SK-N-SH (cell line): ENCODE results near the gene LMNTD2. TPM values are rescaled to one million over a fixed set of nuclear protein-coding genes. Genes with fewer than 3 reads are reported as not detected.

Experiments used
- CTCF ChIA-PET: fragments of 300-600, 350-600 bp; formaldehyde crosslinking; extraction: SDS; loops from one replicate; lab custom pipeline; 2021; lab: Yijun Ruan, JAX
- POLR2A ChIA-PET: fragments of 350-600 bp; sonication (Branson Sonifier 250); formaldehyde crosslinking; extraction: SDS; loops from one replicate; lab custom pipeline; 2020; ENCODE audit warnings: antibody characterized with exemption, inconsistent platforms; lab: Yijun Ruan, JAX
- DNase-seq: peaks from one replicate; pipeline ENCODE4 v3.0.0; 2012
- H2AFZ ChIP-seq: fragments of 200-600 bp; sonication (generic); 2 replicates; pipeline ENCODE4 v1.8.1; 2016; ENCODE audit warnings: antibody characterized with exemption, mild to moderate bottlenecking, low read depth
- H3F3A ChIP-seq: fragments of 200-600 bp; sonication (generic); replicated peaks from 2 replicates; pipeline ENCODE3; 2016; ENCODE audit warnings: antibody characterized with exemption, mild to moderate bottlenecking; ENCODE audit not compliant: insufficient read depth
- H3K27ac ChIP-seq, 2 experiments: fragments of 200-500 bp in 1 of 2; fragments of 200-600 bp in 1 of 2; sonication (Bioruptor generic) in 1 of 2; sonication (generic), shearing (Covaris generic) in 1 of 2; 2 replicates each; pipeline versions ENCODE4 v1.5.1 to v1.6.1; 2014 to 2016; ENCODE audit warnings: low read depth in 2 of 2, inconsistent platforms in 1 of 2, low read length in 1 of 2, mild to moderate bottlenecking in 1 of 2, mixed read lengths in 1 of 2
- H3K27me3 ChIP-seq: fragments of 200-600 bp; sonication (generic), shearing (Covaris generic); 2 replicates; pipeline ENCODE4 v1.6.1; 2016; ENCODE audit warnings: mixed run types; ENCODE audit not compliant: insufficient read depth
- H3K36me3 ChIP-seq, 2 experiments: fragments of 200-500 bp in 1 of 2; fragments of 200-600 bp in 1 of 2; sonication (Bioruptor generic) in 1 of 2; sonication (generic) in 1 of 2; replicated peaks in 1 of 2; 2 replicates each; pipeline versions ENCODE3 to v1.5.1; 2014 to 2016; ENCODE audit warnings: low read length in 1 of 2, mild to moderate bottlenecking in 1 of 2; ENCODE audit not compliant: insufficient read depth in 2 of 2, control insufficient read depth in 1 of 2
- H3K4me1 ChIP-seq, 2 experiments: fragments of 200-500 bp in 1 of 2; fragments of 200-600 bp in 1 of 2; sonication (Bioruptor generic) in 1 of 2; sonication (generic), shearing (Covaris generic) in 1 of 2; 2 replicates each; pipeline versions ENCODE4 v1.5.1 to v1.6.1; 2014 to 2016; ENCODE audit warnings: low read depth in 1 of 2, low read length in 1 of 2, mixed run types in 1 of 2; ENCODE audit not compliant: insufficient read depth in 2 of 2, control insufficient read depth in 1 of 2
- H3K4me2 ChIP-seq: fragments of 200-600 bp; sonication (generic), shearing (Covaris generic); 2 replicates; pipeline ENCODE4 v1.6.1; 2017; ENCODE audit warnings: mixed run types
- H3K4me3 ChIP-seq, 2 experiments: fragments of 200-500 bp in 1 of 2; fragments of 200-600 bp in 1 of 2; sonication (Bioruptor generic) in 1 of 2; sonication (generic), shearing (Covaris generic) in 1 of 2; 2 replicates each; pipeline versions ENCODE4 v1.5.1 to v1.8.1; 2014 to 2016; ENCODE audit warnings: low read depth in 2 of 2, inconsistent platforms in 1 of 2, low read length in 1 of 2, mild to moderate bottlenecking in 1 of 2, mixed read lengths in 1 of 2, moderate library complexity in 1 of 2
- H3K79me2 ChIP-seq: fragments of 200-600 bp; sonication (generic); 2 replicates; pipeline ENCODE4 v1.8.1; 2017; ENCODE audit warnings: mild to moderate bottlenecking; ENCODE audit not compliant: insufficient read depth
- H3K9ac ChIP-seq: fragments of 200-600 bp; sonication (generic); 2 replicates; pipeline ENCODE4 v1.6.1; 2017; ENCODE audit warnings: mixed run types
- H3K9me2 ChIP-seq: fragments of 200-600 bp; sonication (generic); 2 replicates; pipeline ENCODE4 v1.6.1; 2017; ENCODE audit warnings: mixed run types
- H3K9me3 ChIP-seq: fragments of 200-600 bp; sonication (generic); 2 replicates; pipeline ENCODE4 v1.6.1; 2017; ENCODE audit warnings: mixed run types, mild to moderate bottlenecking, moderate library complexity
- H4K20me1 ChIP-seq: fragments of 200-600 bp; sonication (generic); 2 replicates; pipeline ENCODE4 v1.6.1; 2017; ENCODE audit warnings: mild to moderate bottlenecking, mixed run types; ENCODE audit not compliant: insufficient read depth
- CHD2 ChIP-seq: fragments of 150-350 bp; IDR thresholded peaks from 2 replicates; pipeline ENCODE4 v1.6.1; 2018; ENCODE audit warnings: low read length; ENCODE audit not compliant: partially characterized antibody
- EP300 ChIP-seq, 2 experiments: IDR thresholded peaks; 2 replicates each; pipeline versions ENCODE4 v1.4.0 to v1.6.1; 2012; ENCODE audit warnings: borderline replicate concordance in 1 of 2, low read depth in 1 of 2, low read length in 1 of 2
- EZH2phosphoT487 ChIP-seq: fragments of 200-600 bp; sonication (generic); IDR thresholded peaks from 2 replicates; pipeline ENCODE4 v1.6.1; 2017; ENCODE audit warnings: low read depth, mixed run types, mild to moderate bottlenecking, antibody characterized with exemption, moderate library complexity, borderline replicate concordance
- FOXM1 ChIP-seq: IDR thresholded peaks from 2 replicates; pipeline ENCODE4 v1.4.0; 2012; ENCODE audit warnings: low read depth, mild to moderate bottlenecking
- GABPA ChIP-seq: IDR thresholded peaks from 2 replicates; pipeline ENCODE4 v1.4.0; 2012; ENCODE audit warnings: low read depth, mild to moderate bottlenecking
- GATA2 ChIP-seq: sonication (generic); formaldehyde crosslinking; IDR thresholded peaks from 2 replicates; pipeline ENCODE4 v1.5.0; 2020; ENCODE audit warnings: mild to moderate bottlenecking, missing genetic modification reagents
- JUND ChIP-seq: IDR thresholded peaks from 2 replicates; pipeline ENCODE4 v1.4.0; 2012
- MEF2A ChIP-seq: IDR thresholded peaks from 2 replicates; pipeline ENCODE4 v1.4.0; 2012; ENCODE audit warnings: low read depth, borderline replicate concordance
- MXI1 ChIP-seq: IDR thresholded peaks from 2 replicates; pipeline ENCODE4 v1.6.1; 2012; ENCODE audit warnings: mild to moderate bottlenecking, low read depth, low read length, improper control_type of control experiment
- PBX3 ChIP-seq: IDR thresholded peaks from 2 replicates; pipeline ENCODE4; 2012
- RAD21 ChIP-seq: IDR thresholded peaks from 2 replicates; pipeline ENCODE4 v1.6.1; 2012; ENCODE audit warnings: mild to moderate bottlenecking, low read length
- SIN3A ChIP-seq: IDR thresholded peaks from 2 replicates; pipeline ENCODE4 v1.6.1; 2012; ENCODE audit warnings: low read depth, mild to moderate bottlenecking, low read length, moderate library complexity, borderline replicate concordance
- SMC3 ChIP-seq: IDR thresholded peaks from 2 replicates; pipeline ENCODE4 v1.6.1; 2012; ENCODE audit warnings: low read depth, low read length, improper control_type of control experiment
- TAF1 ChIP-seq: IDR thresholded peaks from 2 replicates; pipeline ENCODE4 v1.6.1; 2012; ENCODE audit warnings: low read depth, mild to moderate bottlenecking, low read length, moderate library complexity, borderline replicate concordance
- TEAD4 ChIP-seq: IDR thresholded peaks from 2 replicates; pipeline ENCODE4 v1.4.0; 2012; ENCODE audit warnings: mild to moderate bottlenecking, borderline replicate concordance; ENCODE audit not compliant: insufficient read depth
- YY1 ChIP-seq: IDR thresholded peaks from 2 replicates; pipeline ENCODE4 v1.4.0; 2012; ENCODE audit warnings: low read depth, mild to moderate bottlenecking
- WGBS: methylation state at CpG from one replicate; pipeline ENCODE4 v1.1.6; 2017; ENCODE audit warnings: low lambda C conversion rate; 5-methylcytosine and 5-hydroxymethylcytosine counted together
- polyA plus RNA-seq, 3 experiments: library from polyadenylated mRNA; depleted of rRNA; stranded (reverse); fragments of >200 nt; gene quantifications; 2 replicates each; pipeline ENCODE4 v1.2.3, GENCODE V29; 2012
- TF ChIP-seq, protein P1 (sequence below): IDR thresholded peaks from 2 replicates; pipeline ENCODE4 v1.4.0; 2012; ENCODE audit warnings: low read depth, borderline replicate concordance

The LMNTD2 gene
- polyA plus RNA-seq, 1 of the 3 experiments (the other 2 are of a cell fraction), result 2.4 TPM

DNA sequence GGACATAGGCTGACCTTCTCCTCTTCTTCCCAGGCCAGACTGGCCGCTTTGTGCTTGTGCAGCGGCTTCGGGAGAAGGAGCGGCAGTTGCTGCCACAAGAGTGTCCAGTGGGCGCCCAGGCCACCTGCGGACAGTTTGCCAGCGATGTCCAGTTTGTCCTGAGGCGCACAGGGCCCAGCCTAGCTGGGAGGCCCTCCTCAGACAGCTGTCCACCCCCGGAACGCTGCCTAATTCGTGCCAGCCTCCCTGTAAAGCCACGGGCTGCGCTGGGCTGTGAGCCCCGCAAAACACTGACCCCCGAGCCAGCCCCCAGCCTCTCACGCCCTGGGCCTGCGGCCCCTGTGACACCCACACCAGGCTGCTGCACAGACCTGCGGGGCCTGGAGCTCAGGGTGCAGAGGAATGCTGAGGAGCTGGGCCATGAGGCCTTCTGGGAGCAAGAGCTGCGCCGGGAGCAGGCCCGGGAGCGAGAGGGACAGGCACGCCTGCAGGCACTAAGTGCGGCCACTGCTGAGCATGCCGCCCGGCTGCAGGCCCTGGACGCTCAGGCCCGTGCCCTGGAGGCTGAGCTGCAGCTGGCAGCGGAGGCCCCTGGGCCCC is 1.6 kb upstream of the LMNTD2 start:
- Histone ChIP-seq H3K36me3 (no peaks in the 10 kb centered on the region), H3K4me1 (peaks cover 4 to 26% of the 10 kb centered on the region in 2 experiments; a peak in 2 of 4 replicates), H2AFZ (no peak overlapping the region), H3K4me3 (peak overlapping the region in 1 of 2 experiments; percentile 86; a peak in 1 of 4 replicates), H3F3A (peaks cover 6% of the 10 kb centered on the region), H3K27me3 (peaks cover 2% of the 10 kb centered on the region; the same call in 1 of the 2 replicates), H3K9me3 (no peaks in the 10 kb centered on the region), H4K20me1 (no peaks in the 10 kb centered on the region), H3K79me2 (peaks cover 3% of the 10 kb centered on the region; the same call in 1 of the 2 replicates), H3K27ac (no peak overlapping the region), H3K4me2 (peak overlapping the region; percentile 95), H3K9ac (no peak overlapping the region), H3K9me2 (no peaks in the 10 kb centered on the region)
- 98% methylated on average over 18 of the region's 29 CpGs for WGBS
- ChIA-PET CTCF (interaction anchor here (0.8 to 1.5 kb wide), 2 partner anchors 18 to 157 kb away, joined by 3 read pairs; no protein-coding TSS in a partner anchor), POLR2A (interaction anchor here (1.2 to 1.3 kb wide), 2 partner anchors 13 to 14 kb away, joined by 3 read pairs; no protein-coding TSS in a partner anchor)
- no peak for DNase-seq
- no peak for TF ChIP-seq PBX3
- TF ChIP-seq GATA2 (CRISPR knock-in tag), result no peak
- no peak for TF ChIP-seq TAF1
- TF ChIP-seq JUND, result no peak

GRCh38 chr11:561148-562003 is 838 bp upstream of the LMNTD2 start:
- Histone ChIP-seq H3K36me3 (no peaks in the 10 kb centered on the region), H3K4me1 (peaks cover 4 to 26% of the 10 kb centered on the region in 2 experiments; a peak in 2 of 4 replicates), H4K20me1 (no peaks in the 10 kb centered on the region), H3K27me3 (peaks cover 8% of the 10 kb centered on the region), H3K79me2 (no peaks in the 10 kb centered on the region; the same call in 1 of the 2 replicates), H3K4me2 (peak overlapping the region; percentile 95), H3K4me3 (peak overlapping the region; percentile 82 to 86), H3K9ac (peak overlapping the region; percentile 66), H3K27ac (peak overlapping the region in 1 of 2 experiments; percentile 14; a peak in 1 of 4 replicates), H3K9me3 (no peaks in the 10 kb centered on the region), H3K9me2 (no peaks in the 10 kb centered on the region), H3F3A (peaks cover 6% of the 10 kb centered on the region), H2AFZ (peak overlapping the region; percentile 51; the same call in 1 of the 2 replicates)
- POLR2A ChIA-PET, result interaction anchor here (0.7 to 1.3 kb wide), 3 partner anchors 14 to 235 kb away, joined by 3 read pairs; no protein-coding TSS in a partner anchor
- TF ChIP-seq, protein P1, sequence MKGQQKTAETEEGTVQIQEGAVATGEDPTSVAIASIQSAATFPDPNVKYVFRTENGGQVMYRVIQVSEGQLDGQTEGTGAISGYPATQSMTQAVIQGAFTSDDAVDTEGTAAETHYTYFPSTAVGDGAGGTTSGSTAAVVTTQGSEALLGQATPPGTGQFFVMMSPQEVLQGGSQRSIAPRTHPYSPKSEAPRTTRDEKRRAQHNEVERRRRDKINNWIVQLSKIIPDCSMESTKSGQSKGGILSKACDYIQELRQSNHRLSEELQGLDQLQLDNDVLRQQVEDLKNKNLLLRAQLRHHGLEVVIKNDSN, result no peak
- TF ChIP-seq SMC3, result no peak
- TF ChIP-seq CHD2, result no peak
- no peak for TF ChIP-seq EP300 (IDR thresholded peaks at IDR 0.05; ENCODE audit: borderline replicate concordance in 1 of 2, low read depth in 1 of 2, low read length in 1 of 2)
- TF ChIP-seq YY1, result no peak
- TF ChIP-seq GATA2 (CRISPR knock-in tag), result no peak
- TF ChIP-seq TEAD4, result no peak
- no peak for TF ChIP-seq RAD21
- no peak; the same call in 1 of the 2 replicates for TF ChIP-seq MXI1
- TF ChIP-seq FOXM1, result no peak
- TF ChIP-seq MEF2A, result no peak
- no peak for TF ChIP-seq PBX3
- TF ChIP-seq TAF1, result no peak
- TF ChIP-seq GABPA, result no peak
- no peak for TF ChIP-seq EZH2phosphoT487
- TF ChIP-seq SIN3A, result no peak
- CTCF ChIA-PET, result interaction anchor here (0.8 to 1.5 kb wide), 2 partner anchors 17 to 158 kb away, joined by 3 read pairs; no protein-coding TSS in a partner anchor
- DNase-seq, result no peak
- WGBS, result 16% methylated on average over 16 of the region's 67 CpGs
